Colonic mucosa (tissue), 4 donors: Measurements from ENCODE around the gene ANO8. TPM values are rescaled to one million over a fixed set of nuclear protein-coding genes. Genes with fewer than 3 reads are reported as not detected.
"Not testable (repeated sequence)": the region's sequence is repeated elsewhere in the genome, so short reads cannot be mapped to it uniquely, and the experiment has no call there.

ENCODE experiments used
- DNase-seq: peaks from one replicate; pipeline ENCODE4 v3.0.0-alpha.2; 2020
- H3K27ac ChIP-seq: fragments of 200-600 bp; one replicate; pipeline ENCODE4 v1.8.0; 2021
- H3K27me3 ChIP-seq: fragments of 200-600 bp; one replicate; pipeline ENCODE4 v1.8.0; 2021
- H3K36me3 ChIP-seq: fragments of 200-600 bp; one replicate; pipeline ENCODE4 v1.8.0; 2021
- H3K4me1 ChIP-seq: fragments of 200-600 bp; one replicate; pipeline ENCODE4 v1.8.0; 2021; ENCODE audit warnings: mild to moderate bottlenecking
- H3K4me3 ChIP-seq: fragments of 200-600 bp; one replicate; pipeline ENCODE4 v1.8.0; 2021
- H3K9ac ChIP-seq, 2 donors: one replicate each; pipeline ENCODE4 v1.7.0; 2013; ENCODE audit warnings: control low read depth in 2 of 2, low read depth in 2 of 2, low read length in 2 of 2
- H3K9me3 ChIP-seq: fragments of 200-600 bp; one replicate; pipeline ENCODE4 v1.8.0; 2021
- CTCF ChIP-seq: fragments of 200-600 bp; IDR thresholded peaks from one replicate; pipeline ENCODE4 v1.8.0; 2022; ENCODE audit warnings: antibody characterized with exemption, mild to moderate bottlenecking
- intact Hi-C: fragments of 100-400 bp; cut with DNase I; formaldehyde crosslinking; loops from one replicate; pipeline ENCODE4 v1.14.1; 2022
- total RNA-seq, 2 donors: library from RNA; stranded (reverse); fragmentation: NEBNext Ultra II Directional in 1 of 2; extraction: Animal tissue kit (Norgen Biotek cat#: 25700) in 1 of 2; gene quantifications; one replicate each; pipeline ENCODE4 v1.2.1, GENCODE V29; 2021
- donor health status: healthy.
- donor health status: DM: no; HTN: no; CAD: no.
- donor health status: DM: no; HTN: no; CAD: no.

The ANO8 gene
- total RNA-seq, 2 donors from 2014 or later = 8.9 to 13.7 TPM

- H3K4me3 ChIP-seq = no peak overlapping the region
- H3K9ac ChIP-seq = no peak overlapping the region
- no peak for DNase-seq
- no peaks in the 10 kb centered on the region for H3K9me3 ChIP-seq
- intact Hi-C loops = no loop called here
- no peaks in the 10 kb centered on the region for H3K36me3 ChIP-seq
- no peak overlapping the region for H3K27ac ChIP-seq
- H3K27me3 ChIP-seq = no peaks in the 10 kb centered on the region
- no peaks in the 10 kb centered on the region for H3K4me1 ChIP-seq
- TF ChIP-seq CTCF = no peak
Measured at GRCh38 chr19:17275441-17276175, 59.0 kb downstream of the ANO8 start.

- H3K4me1 ChIP-seq, H3K27ac ChIP-seq, DNase-seq, H3K4me3 ChIP-seq, intact Hi-C loops, H3K9ac ChIP-seq, H3K27me3 ChIP-seq, H3K9me3 ChIP-seq, H3K36me3 ChIP-seq: not testable (repeated sequence)
Measured at GRCh38 chr19:17274892-17275291, 59.8 kb downstream of the ANO8 start.

Other genes with a start within 250 kb of the ANO8 start
- 10 to 100 TPM; 18.2 to 22.4 TPM for gene USE1, start 119.5 kb downstream of the ANO8 start, total RNA-seq
- gene OCEL1, start 108.6 kb downstream of the ANO8 start, total RNA-seq = 10 to 100 TPM; 35.7 to 46.9 TPM
- gene NR2F6, start 88.9 kb downstream of the ANO8 start, total RNA-seq = 100 to 1,000 TPM; 129 to 195 TPM
- gene USHBP1, start 70.1 kb downstream of the ANO8 start, total RNA-seq = 1 to 10 TPM; 1.1 to 1.3 TPM
- 10 to 100 TPM; 73.7 to 94.7 TPM for gene BABAM1, start 67.4 kb downstream of the ANO8 start, total RNA-seq
- gene ANKLE1, start 53.0 kb downstream of the ANO8 start, total RNA-seq = under 1 TPM; 0.27 to 0.44 TPM
- gene ABHD8, start 31.4 kb downstream of the ANO8 start, total RNA-seq = 1 to 10 TPM; 4.3 to 5.2 TPM
- 100 to 1,000 TPM; 127 to 184 TPM for gene MRPL34, start 29.0 kb downstream of the ANO8 start, total RNA-seq
- gene DDA1, start 25.3 kb downstream of the ANO8 start, total RNA-seq = 10 to 100 TPM; 39.1 to 45.0 TPM
- gene GTPBP3, start 2.7 kb upstream of the ANO8 start, total RNA-seq = 10 to 100 TPM; 15.4 to 26.9 TPM
- gene PLVAP, start 42.5 kb upstream of the ANO8 start, total RNA-seq = 10 to 100 TPM; 20.8 to 47.1 TPM
- not detected for gene CCDC194, start 59.3 kb upstream of the ANO8 start, total RNA-seq
- 10 to 100 TPM; 12.8 to 15.6 TPM for gene BST2, start 70.8 kb upstream of the ANO8 start, total RNA-seq
- 10 to 100 TPM; 53.1 to 70.1 TPM for gene MVB12A, start 85.2 kb upstream of the ANO8 start, total RNA-seq
- gene TMEM221, start 113.8 kb upstream of the ANO8 start, total RNA-seq = not detected
- gene NXNL1, start 126.1 kb upstream of the ANO8 start, total RNA-seq = not detected
- gene SLC27A1, start 135.7 kb upstream of the ANO8 start, total RNA-seq = 1 to 10 TPM; 4.2 to 5.1 TPM
- 100 to 1,000 TPM in 1 of 2 donors, 10 to 100 TPM in 1; 93.0 to 114 TPM for gene PGLS, start 176.8 kb upstream of the ANO8 start, total RNA-seq
- 10 to 100 TPM; 51.4 to 90.9 TPM for gene COLGALT1, start 220.8 kb upstream of the ANO8 start, total RNA-seq